HG03520 (cell line): ENCODE measurements around the gene MYBPC3.

Experiments used
- ATAC-seq: cut with Tn5 transposase; IDR thresholded peaks from one replicate; pipeline ENCODE4 v1.9.1; 2021; ENCODE audit warnings: mild to moderate bottlenecking, moderate library complexity; ENCODE audit not compliant: unreplicated experiment

MYBPC3 gene

GRCh38 chr11:47352556-47352955 is at the start of gene MYBPC3:
Gene MYBPC3 (minus strand): TSS chr11:47352702. CDS start chr11:47352647, 55 bp downstream.
- ATAC-seq: no peak

GRCh38 chr11:47400768-47401279 is 48.3 kb upstream of the MYBPC3 start:
- ATAC-seq: peak; percentile 59

- ATAC-seq: peak; percentile 32
Measured at GRCh38 chr11:47399860-47400767, 47.6 kb upstream of the MYBPC3 start.

- no peak for ATAC-seq
Measured at GRCh38 chr11:47398551-47398950, 46.0 kb upstream of the MYBPC3 start.

- no peak for ATAC-seq
Measured at GRCh38 chr11:47398011-47398410, 45.5 kb upstream of the MYBPC3 start.

GRCh38 chr11:47396049-47396320 is 43.5 kb upstream of the MYBPC3 start:
- ATAC-seq: no peak

- ATAC-seq: no peak
Measured at GRCh38 chr11:47395223-47396048, 42.9 kb upstream of the MYBPC3 start.

- no peak for ATAC-seq
Measured at GRCh38 chr11:47394322-47395222, 42.1 kb upstream of the MYBPC3 start.

GRCh38 chr11:47394050-47394321 is 41.5 kb upstream of the MYBPC3 start:
- no peak for ATAC-seq

GRCh38 chr11:47393163-47394049 is 40.9 kb upstream of the MYBPC3 start:
- ATAC-seq: no peak

- no peak for ATAC-seq
Measured at GRCh38 chr11:47392546-47393162, 40.2 kb upstream of the MYBPC3 start.

GRCh38 chr11:47391711-47392432 is 39.4 kb upstream of the MYBPC3 start:
- no peak for ATAC-seq

- peak; percentile 47 for ATAC-seq
Measured at GRCh38 chr11:47391077-47391583, 38.6 kb upstream of the MYBPC3 start.

- no peak for ATAC-seq
Measured at GRCh38 chr11:47390422-47390760, 37.9 kb upstream of the MYBPC3 start.

GRCh38 chr11:47389577-47390421 is 37.3 kb upstream of the MYBPC3 start:
- no peak for ATAC-seq

GRCh38 chr11:47388697-47389576 is 36.4 kb upstream of the MYBPC3 start:
- no peak for ATAC-seq
